Measurements from ENCODE around the gene ABRAXAS1. TPM values are rescaled to one million over a fixed set of nuclear protein-coding genes. Genes with fewer than 3 reads are reported as not detected.

ABRAXAS1 gene
- total RNA-seq, result 10 to 100 TPM; 14.0 to 26.5 (median 18.3) TPM

- TF ChIP-seq CTCF (IDR thresholded peaks at IDR 0.05), result no peak
- TF ChIP-seq POLR2A (IDR thresholded peaks at IDR 0.05), result peak in 1 of 2 donors; percentile 97
- intact Hi-C loops (cut with DNase I), result no loop called here
These were observed at the start of gene ABRAXAS1 for GRCh38 chr4:83484500-83485461. ABRAXAS1 (minus strand) TSS chr4:83485100; CDS start chr4:83485072, 28 bp downstream.

GRCh38 chr4:83527671-83528070 is 42.8 kb upstream of the ABRAXAS1 start:
- no peak for DNase-seq
- intact Hi-C loops (cut with DNase I), result no loop called here
- 64 to 100% methylated on average over 2 of the region's 2 CpGs for WGBS, 2 donors

More at GRCh38 chr4:83484500-83485461, at the start of gene ABRAXAS1:
- no peaks in the 10 kb centered on the region for H3K27me3 ChIP-seq
- H3K4me1 ChIP-seq, result peaks cover 0 to 7% of the 10 kb centered on the region in 2 donors
- 1% methylated on average over 49 to 54 of the region's 93 CpGs for WGBS, 2 donors
- no peaks in the 10 kb centered on the region for H3K36me3 ChIP-seq
- DNase-seq, result peak; percentile 97
- H3K27ac ChIP-seq, result peak within 1 kb of the TSS; percentile 70 to 94 (median 87)
- H3K4me3 ChIP-seq (replicated peaks in 1 of 3), result peak within 1 kb of the TSS; percentile 25 to 71 (median 54)
- no peaks in the 10 kb centered on the region for H3K9me3 ChIP-seq

GRCh38 chr4:83522239-83522638 is 37.3 kb upstream of the ABRAXAS1 start:
- no peak for TF ChIP-seq CTCF (IDR thresholded peaks at IDR 0.05)
- TF ChIP-seq POLR2A (IDR thresholded peaks at IDR 0.05), result no peak
- no peak for DNase-seq
- no peaks in the 10 kb centered on the region for H3K36me3 ChIP-seq
- H3K4me1 ChIP-seq, result no peaks in the 10 kb centered on the region
- intact Hi-C loops (cut with DNase I), result no loop called here
- H3K27me3 ChIP-seq, result no peaks in the 10 kb centered on the region
- H3K27ac ChIP-seq, result no peak overlapping the region
- WGBS, 2 donors, result 87 to 91% methylated on average over 3 of the region's 3 CpGs
- H3K9me3 ChIP-seq, result no peaks in the 10 kb centered on the region
- no peak overlapping the region for H3K4me3 ChIP-seq (replicated peaks in 1 of 3)

More at GRCh38 chr4:83527671-83528070, 42.8 kb upstream of the ABRAXAS1 start:
- Histone ChIP-seq H3K9me3 (no peaks in the 10 kb centered on the region), H3K4me1 (no peaks in the 10 kb centered on the region), H3K36me3 (no peaks in the 10 kb centered on the region), H3K27me3 (no peaks in the 10 kb centered on the region), H3K27ac (no peak overlapping the region), H3K4me3 (replicated peaks in 1 of 3) (no peak overlapping the region)
- TF ChIP-seq POLR2A (IDR thresholded peaks at IDR 0.05) (no peak), CTCF (IDR thresholded peaks at IDR 0.05) (no peak)

- Histone ChIP-seq H3K27me3 (no peaks in the 10 kb centered on the region), H3K4me3 (replicated peaks in 1 of 3) (no peak overlapping the region), H3K4me1 (no peaks in the 10 kb centered on the region), H3K9me3 (no peaks in the 10 kb centered on the region), H3K27ac (no peak overlapping the region), H3K36me3 (no peaks in the 10 kb centered on the region)
- DNase-seq, result no peak
- intact Hi-C loops (cut with DNase I), result no loop called here
- WGBS, 2 donors, result 58 to 84% methylated on average over 3 of the region's 3 CpGs
- TF ChIP-seq CTCF (IDR thresholded peaks at IDR 0.05) (no peak), POLR2A (IDR thresholded peaks at IDR 0.05) (no peak)
These were observed 31.3 kb upstream of the ABRAXAS1 start for GRCh38 chr4:83516042-83516772.
